HL-60 (cell line): ENCODE data around the gene CSNK2B.

Source experiments
- POLR2AphosphoS5 ChIP-seq: IDR thresholded peaks from 2 replicates; pipeline ENCODE4 v1.6.1; 2012; ENCODE audit warnings: low read depth
- REST ChIP-seq: IDR thresholded peaks from 2 replicates; pipeline ENCODE4 v1.6.1; 2012; ENCODE audit warnings: low read depth; ENCODE audit not compliant: insufficient replicate concordance
- SPI1 ChIP-seq: IDR thresholded peaks from 2 replicates; pipeline ENCODE4 v1.6.1; 2012; ENCODE audit warnings: low read depth, mild to moderate bottlenecking, borderline replicate concordance
- TF ChIP-seq, protein P1 (sequence below): IDR thresholded peaks from one replicate; pipeline ENCODE4 v1.5.1; 2011; ENCODE audit warnings: low read length, control low read depth, inconsistent platforms; ENCODE audit not compliant: insufficient read depth

- TF ChIP-seq POLR2AphosphoS5, result no peak
- TF ChIP-seq, protein P1, sequence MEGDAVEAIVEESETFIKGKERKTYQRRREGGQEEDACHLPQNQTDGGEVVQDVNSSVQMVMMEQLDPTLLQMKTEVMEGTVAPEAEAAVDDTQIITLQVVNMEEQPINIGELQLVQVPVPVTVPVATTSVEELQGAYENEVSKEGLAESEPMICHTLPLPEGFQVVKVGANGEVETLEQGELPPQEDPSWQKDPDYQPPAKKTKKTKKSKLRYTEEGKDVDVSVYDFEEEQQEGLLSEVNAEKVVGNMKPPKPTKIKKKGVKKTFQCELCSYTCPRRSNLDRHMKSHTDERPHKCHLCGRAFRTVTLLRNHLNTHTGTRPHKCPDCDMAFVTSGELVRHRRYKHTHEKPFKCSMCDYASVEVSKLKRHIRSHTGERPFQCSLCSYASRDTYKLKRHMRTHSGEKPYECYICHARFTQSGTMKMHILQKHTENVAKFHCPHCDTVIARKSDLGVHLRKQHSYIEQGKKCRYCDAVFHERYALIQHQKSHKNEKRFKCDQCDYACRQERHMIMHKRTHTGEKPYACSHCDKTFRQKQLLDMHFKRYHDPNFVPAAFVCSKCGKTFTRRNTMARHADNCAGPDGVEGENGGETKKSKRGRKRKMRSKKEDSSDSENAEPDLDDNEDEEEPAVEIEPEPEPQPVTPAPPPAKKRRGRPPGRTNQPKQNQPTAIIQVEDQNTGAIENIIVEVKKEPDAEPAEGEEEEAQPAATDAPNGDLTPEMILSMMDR, result no peak
- TF ChIP-seq SPI1, result no peak
- TF ChIP-seq REST, result no peak
Observed at GRCh38 chr6:31658158-31658688, 7.7 kb upstream of the CSNK2B start.
